Activated CD4-positive, alpha-beta T cell treated with anti-CD3 and anti-CD28 coated beads, Interleukin-2, amount 50 U/mL, for 16 hours (primary cell): ENCODE results near the gene PLXNA2.

ENCODE experiments used
- DNase-seq: peaks from one replicate; pipeline ENCODE4 v3.0.0-alpha.2; 2020

PLXNA2 gene

GRCh38 chr1:208243967-208244916, at the start of gene PLXNA2:
Gene PLXNA2, minus strand, starts transcription at chr1:208244384. Its CDS starts 26,462 bp downstream, at chr1:208217922.
- peak; percentile 65 for DNase-seq

- DNase-seq: no peak
These were observed 48.7 kb upstream of the PLXNA2 start for GRCh38 chr1:208292908-208293307.

GRCh38 chr1:208291923-208292711, 47.9 kb upstream of the PLXNA2 start:
- no peak for DNase-seq

- DNase-seq: no peak
These were observed 46.9 kb upstream of the PLXNA2 start for GRCh38 chr1:208291129-208291528.

GRCh38 chr1:208289716-208290115, 45.5 kb upstream of the PLXNA2 start:
- no peak for DNase-seq

GRCh38 chr1:208288495-208288894, 44.3 kb upstream of the PLXNA2 start:
- no peak for DNase-seq

- DNase-seq: no peak
These were observed 36.7 kb upstream of the PLXNA2 start for GRCh38 chr1:208280681-208281450.

- no peak for DNase-seq
These were observed 35.8 kb upstream of the PLXNA2 start for GRCh38 chr1:208279826-208280588.

GRCh38 chr1:208278638-208279037, 34.5 kb upstream of the PLXNA2 start:
- DNase-seq: no peak

GRCh38 chr1:208276757-208277435, 32.7 kb upstream of the PLXNA2 start:
- DNase-seq: no peak

- no peak for DNase-seq
These were observed 30.9 kb upstream of the PLXNA2 start for GRCh38 chr1:208275083-208275482.

GRCh38 chr1:208273386-208274017, 29.3 kb upstream of the PLXNA2 start:
- no peak for DNase-seq

GRCh38 chr1:208272713-208273112, 28.5 kb upstream of the PLXNA2 start:
- no peak for DNase-seq

GRCh38 chr1:208272311-208272710, 28.1 kb upstream of the PLXNA2 start:
- no peak for DNase-seq

GRCh38 chr1:208271236-208271635, 27.1 kb upstream of the PLXNA2 start:
- DNase-seq: no peak

GRCh38 chr1:208270651-208271141, 26.5 kb upstream of the PLXNA2 start:
- no peak for DNase-seq

- DNase-seq: no peak
These were observed 25.1 kb upstream of the PLXNA2 start for GRCh38 chr1:208269338-208269666.

GRCh38 chr1:208268541-208269337, 24.6 kb upstream of the PLXNA2 start:
- DNase-seq: no peak

GRCh38 chr1:208265525-208265924, 21.3 kb upstream of the PLXNA2 start:
- no peak for DNase-seq

- no peak for DNase-seq
These were observed 20.9 kb upstream of the PLXNA2 start for GRCh38 chr1:208265122-208265469.
